Activated naive CD4-positive, alpha-beta T cell treated with anti-CD3 and anti-CD28 coated beads, Interleukin-2, amount 10 ng/mL, durations not matched to agents 7 days and 5 days (primary cell): ENCODE measurements around the gene FAT4.

Experiments used
- CTCF ChIA-PET: fragments of 350-600 bp; sonication (Branson Sonifier 250); formaldehyde crosslinking; loops from one replicate; lab custom pipeline; 2021; ENCODE audit warnings: antibody characterized with exemption; lab: Charles Lee
- DNase-seq: peaks from one replicate; pipeline ENCODE4 v3.0.0-alpha.2; 2020
- H3K27ac Mint-ChIP-seq: one replicate; pipeline ENCODE4 v1.8.0; 2021; ENCODE audit warnings: mild to moderate bottlenecking, moderate library complexity, mixed read lengths
- H3K27me3 Mint-ChIP-seq: one replicate; pipeline ENCODE4 v1.8.0; 2021; ENCODE audit warnings: mild to moderate bottlenecking, mixed read lengths
- H3K36me3 Mint-ChIP-seq: one replicate; pipeline ENCODE4 v1.8.0; 2021; ENCODE audit warnings: mixed read lengths
- H3K4me1 Mint-ChIP-seq: one replicate; pipeline ENCODE4 v1.8.0; 2021; ENCODE audit warnings: mixed read lengths
- H3K4me3 Mint-ChIP-seq: one replicate; pipeline ENCODE4 v1.8.0; 2021; ENCODE audit warnings: mild to moderate bottlenecking, moderate library complexity, mixed read lengths
- H3K9me3 Mint-ChIP-seq: one replicate; pipeline ENCODE4 v1.8.0; 2021; ENCODE audit warnings: mixed read lengths

Gene FAT4

GRCh38 chr4:125314676-125315575 is at the start of gene FAT4:
Gene FAT4, plus strand, starts transcription at chr4:125314955. Its CDS starts 1,457 bp downstream, at chr4:125316412.
- DNase-seq: peak; percentile 53
- CTCF ChIA-PET: interaction anchor here (1.5 to 1.9 kb wide), 2 partner anchors 10 to 12 kb away, joined by 3 to 5 read pairs; no protein-coding TSS in a partner anchor
- Mint-ChIP-seq H3K4me3 (peak within 1 kb of the TSS; percentile 79), H3K36me3 (no peaks in the 10 kb centered on the region), H3K9me3 (no peaks in the 10 kb centered on the region), H3K4me1 (peaks cover 36% of the 10 kb centered on the region), H3K27me3 (peaks cover 58% of the 10 kb centered on the region), H3K27ac (no peak within 1 kb of the TSS)

DNA sequence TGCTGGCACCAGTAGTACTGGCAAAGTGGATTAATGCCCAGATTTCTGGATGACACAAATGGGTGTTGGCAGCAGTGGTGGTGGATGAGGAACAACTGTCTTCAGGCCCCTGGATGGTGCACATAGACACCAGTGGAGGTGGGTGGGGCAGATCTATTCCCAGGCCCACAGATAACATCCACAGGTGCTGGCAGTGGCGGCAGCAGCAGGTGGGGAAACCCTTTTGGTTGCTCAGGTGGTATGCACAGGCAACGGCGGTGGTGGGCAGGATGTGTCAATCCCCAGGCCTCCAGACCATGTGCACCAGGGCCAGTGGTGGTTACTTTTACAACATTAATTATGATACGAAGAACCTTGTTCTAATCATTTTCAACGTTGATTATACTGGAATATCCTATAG is 48.9 kb upstream of the FAT4 start:
- CTCF ChIA-PET: no interaction called here
- Mint-ChIP-seq H3K27me3 (no peaks in the 10 kb centered on the region), H3K4me1 (no peaks in the 10 kb centered on the region), H3K9me3 (no peaks in the 10 kb centered on the region), H3K4me3 (no peak overlapping the region), H3K27ac (no peak overlapping the region), H3K36me3 (no peaks in the 10 kb centered on the region)
- DNase-seq: no peak

- CTCF ChIA-PET: no interaction called here
- no peak overlapping the region for H3K4me3 Mint-ChIP-seq
Measured at GRCh38 chr4:125266901-125267604, 47.7 kb upstream of the FAT4 start.

GRCh38 chr4:125267630-125268029 is 47.1 kb upstream of the FAT4 start:
- no peak for DNase-seq
- CTCF ChIA-PET: no interaction called here
- H3K4me1 Mint-ChIP-seq: no peaks in the 10 kb centered on the region
- H3K9me3 Mint-ChIP-seq: no peaks in the 10 kb centered on the region
- no peaks in the 10 kb centered on the region for H3K27me3 Mint-ChIP-seq
- H3K36me3 Mint-ChIP-seq: no peaks in the 10 kb centered on the region
- H3K27ac Mint-ChIP-seq: no peak overlapping the region
- H3K4me3 Mint-ChIP-seq: no peak overlapping the region

More at GRCh38 chr4:125266901-125267604, 47.7 kb upstream of the FAT4 start:
- Mint-ChIP-seq H3K27me3 (no peaks in the 10 kb centered on the region), H3K36me3 (no peaks in the 10 kb centered on the region), H3K4me1 (no peaks in the 10 kb centered on the region), H3K9me3 (no peaks in the 10 kb centered on the region), H3K27ac (no peak overlapping the region)
- DNase-seq: no peak

DNA sequence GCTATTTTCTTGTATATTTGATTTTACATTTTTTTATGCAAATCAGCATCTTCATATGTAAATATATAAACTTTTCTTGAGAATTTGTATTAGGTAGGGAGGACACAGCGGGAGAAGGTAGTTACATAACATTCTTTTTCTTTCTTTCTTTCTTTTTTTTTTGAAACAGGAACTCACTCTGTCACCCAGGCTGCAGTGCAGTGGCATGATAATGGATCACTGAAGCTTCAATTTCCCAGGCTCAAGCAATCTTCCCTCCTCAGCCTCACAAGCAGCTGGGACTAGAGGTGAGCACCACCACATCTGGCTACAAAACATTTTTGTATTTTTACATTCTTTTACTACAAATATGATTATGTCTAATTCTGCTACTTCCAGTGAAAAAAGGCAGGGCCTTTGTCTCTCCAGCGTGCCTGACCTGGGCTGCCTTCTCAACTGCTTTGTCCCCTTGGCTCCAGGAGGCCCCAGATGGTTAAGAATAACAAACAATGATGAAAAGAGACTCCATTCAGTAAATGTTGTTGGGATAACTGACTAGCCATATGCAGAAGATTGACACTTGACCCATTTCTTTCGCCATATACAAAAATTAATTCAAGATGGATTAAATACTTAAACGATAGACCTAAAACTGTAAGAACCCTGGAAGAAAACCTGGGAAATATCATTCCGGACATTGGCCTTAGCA is 46.5 kb upstream of the FAT4 start:
- Mint-ChIP-seq H3K4me1 (no peaks in the 10 kb centered on the region), H3K9me3 (no peaks in the 10 kb centered on the region), H3K27me3 (no peaks in the 10 kb centered on the region), H3K27ac (no peak overlapping the region), H3K36me3 (no peaks in the 10 kb centered on the region), H3K4me3 (no peak overlapping the region)
- CTCF ChIA-PET: no interaction called here
- DNase-seq: no peak

- Mint-ChIP-seq H3K27ac (no peak overlapping the region), H3K27me3 (no peaks in the 10 kb centered on the region), H3K4me3 (no peak overlapping the region), H3K9me3 (no peaks in the 10 kb centered on the region), H3K36me3 (no peaks in the 10 kb centered on the region), H3K4me1 (no peaks in the 10 kb centered on the region)
- no peak for DNase-seq
- CTCF ChIA-PET: no interaction called here
Measured at GRCh38 chr4:125276811-125277210, 37.9 kb upstream of the FAT4 start.

GRCh38 chr4:125277790-125278189 is 37.0 kb upstream of the FAT4 start:
- no peaks in the 10 kb centered on the region for H3K27me3 Mint-ChIP-seq
- H3K9me3 Mint-ChIP-seq: no peaks in the 10 kb centered on the region
- no peak overlapping the region for H3K4me3 Mint-ChIP-seq
- CTCF ChIA-PET: no interaction called here
- no peaks in the 10 kb centered on the region for H3K4me1 Mint-ChIP-seq
- H3K27ac Mint-ChIP-seq: no peak overlapping the region
- no peaks in the 10 kb centered on the region for H3K36me3 Mint-ChIP-seq
- DNase-seq: no peak

DNA sequence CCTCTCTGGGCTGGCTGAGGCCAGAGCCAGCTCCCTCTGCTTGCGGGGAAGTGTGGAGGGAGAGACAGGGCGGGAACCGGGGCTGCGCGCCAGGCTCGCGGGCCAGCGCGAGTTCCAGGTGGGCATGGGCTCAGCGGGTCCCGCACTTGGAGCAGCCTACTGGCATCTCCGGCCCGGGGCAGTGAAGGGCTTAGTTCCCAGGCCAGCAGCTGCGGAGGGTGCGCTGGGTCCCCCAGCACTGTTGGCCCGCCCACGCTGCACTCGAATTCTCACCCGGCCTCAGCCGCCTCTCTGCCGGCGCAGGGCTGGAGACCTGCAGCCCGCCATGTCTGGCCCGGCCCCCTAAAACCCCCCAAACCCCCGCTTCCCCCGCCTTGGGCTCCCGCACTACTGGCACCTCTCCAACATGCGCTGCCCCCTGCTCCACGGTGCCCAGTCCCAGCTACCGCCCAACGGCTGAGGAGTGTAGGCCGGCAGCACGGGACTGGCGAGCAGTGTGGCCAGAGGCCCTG is 33.8 kb upstream of the FAT4 start:
- no peaks in the 10 kb centered on the region for H3K9me3 Mint-ChIP-seq
- no peak overlapping the region for H3K27ac Mint-ChIP-seq
- no peak for DNase-seq
- CTCF ChIA-PET: no interaction called here
- no peak overlapping the region for H3K4me3 Mint-ChIP-seq
- H3K27me3 Mint-ChIP-seq: no peaks in the 10 kb centered on the region
- H3K4me1 Mint-ChIP-seq: no peaks in the 10 kb centered on the region
- H3K36me3 Mint-ChIP-seq: no peaks in the 10 kb centered on the region

DNA sequence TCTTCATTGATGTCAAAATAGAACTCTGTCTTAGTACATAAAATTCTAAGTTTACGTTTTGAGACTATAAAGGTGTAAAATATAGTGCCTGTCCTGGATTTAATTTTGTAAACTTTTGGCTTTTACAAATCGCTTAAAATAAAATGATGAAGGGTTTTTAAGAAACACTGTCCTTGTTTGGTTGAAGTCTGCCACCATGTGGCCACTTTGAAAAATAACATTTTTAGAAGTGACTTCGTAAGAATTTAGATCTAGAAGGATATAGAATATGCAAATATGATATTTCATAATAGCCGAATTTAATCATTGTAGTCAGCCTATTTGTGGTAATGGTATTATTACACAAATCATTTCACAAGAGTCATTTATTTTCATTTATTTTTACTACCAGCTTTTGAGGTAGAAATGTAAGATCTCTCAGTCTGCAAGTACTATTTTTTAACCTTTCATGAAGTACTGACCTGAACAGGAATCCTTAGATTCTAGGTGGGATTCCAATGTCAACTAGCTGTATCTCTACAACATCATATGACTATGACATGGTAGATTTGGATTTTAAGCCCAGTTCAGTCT is 31.0 kb upstream of the FAT4 start:
- CTCF ChIA-PET: interaction anchor here (0.7 to 2.1 kb wide), 6 partner anchors 8 to 950 kb away, joined by 3 to 26 read pairs (median 4); no protein-coding TSS in a partner anchor
- DNase-seq: no peak
- Mint-ChIP-seq H3K4me1 (no peaks in the 10 kb centered on the region), H3K27ac (no peak overlapping the region), H3K4me3 (no peak overlapping the region), H3K36me3 (no peaks in the 10 kb centered on the region), H3K9me3 (no peaks in the 10 kb centered on the region), H3K27me3 (no peaks in the 10 kb centered on the region)

- CTCF ChIA-PET: no interaction called here
- Mint-ChIP-seq H3K27ac (no peak overlapping the region), H3K4me1 (no peaks in the 10 kb centered on the region), H3K36me3 (no peaks in the 10 kb centered on the region), H3K27me3 (no peaks in the 10 kb centered on the region), H3K9me3 (no peaks in the 10 kb centered on the region), H3K4me3 (no peak overlapping the region)
- no peak for DNase-seq
Measured at GRCh38 chr4:125297116-125297515, 17.6 kb upstream of the FAT4 start.

GRCh38 chr4:125303058-125303457 is 11.7 kb upstream of the FAT4 start:
- H3K27ac Mint-ChIP-seq: no peak overlapping the region
- H3K4me3 Mint-ChIP-seq: no peak overlapping the region
- H3K27me3 Mint-ChIP-seq: no peaks in the 10 kb centered on the region
- DNase-seq: no peak
- no peaks in the 10 kb centered on the region for H3K4me1 Mint-ChIP-seq
- no peaks in the 10 kb centered on the region for H3K36me3 Mint-ChIP-seq
- H3K9me3 Mint-ChIP-seq: no peaks in the 10 kb centered on the region
- CTCF ChIA-PET: no interaction called here

- no peaks in the 10 kb centered on the region for H3K4me1 Mint-ChIP-seq
- no peaks in the 10 kb centered on the region for H3K36me3 Mint-ChIP-seq
- H3K27me3 Mint-ChIP-seq: no peaks in the 10 kb centered on the region
- no peaks in the 10 kb centered on the region for H3K9me3 Mint-ChIP-seq
- CTCF ChIA-PET: no interaction called here
- DNase-seq: no peak
- no peak overlapping the region for H3K27ac Mint-ChIP-seq
- H3K4me3 Mint-ChIP-seq: no peak overlapping the region
Measured at GRCh38 chr4:125303821-125304220, 10.9 kb upstream of the FAT4 start.

DNA sequence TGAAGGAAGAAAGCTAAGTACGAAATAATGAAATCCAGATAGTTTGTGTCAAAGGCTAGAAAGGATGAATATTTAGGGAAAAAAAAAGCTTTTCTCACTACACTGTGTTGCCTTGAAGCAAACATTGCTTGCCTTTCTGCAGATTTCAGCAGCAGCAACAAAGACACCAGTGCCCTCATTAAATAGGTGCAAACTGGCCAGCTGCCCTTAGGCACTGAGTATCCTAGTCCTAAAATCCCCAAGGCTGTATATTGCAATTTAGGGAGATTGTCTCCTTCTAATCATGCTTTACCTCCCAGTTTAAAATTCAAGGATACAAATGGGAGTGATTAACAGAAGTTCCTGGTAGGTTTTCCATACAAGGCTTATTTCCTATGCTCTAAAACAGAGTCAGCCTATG is 8.6 kb upstream of the FAT4 start:
- no peak for DNase-seq
- Mint-ChIP-seq H3K27ac (no peak overlapping the region), H3K4me1 (no peaks in the 10 kb centered on the region), H3K4me3 (no peak overlapping the region), H3K9me3 (no peaks in the 10 kb centered on the region), H3K27me3 (no peaks in the 10 kb centered on the region), H3K36me3 (no peaks in the 10 kb centered on the region)
- CTCF ChIA-PET: no interaction called here

- Mint-ChIP-seq H3K4me3 (no peak overlapping the region), H3K4me1 (no peaks in the 10 kb centered on the region)
- CTCF ChIA-PET: no interaction called here
Measured at GRCh38 chr4:125306533-125306932, 8.2 kb upstream of the FAT4 start.

More at GRCh38 chr4:125306533-125306932, 8.2 kb upstream of the FAT4 start:
- DNase-seq: no peak
- H3K27me3 Mint-ChIP-seq: peaks cover 2% of the 10 kb centered on the region
- no peak overlapping the region for H3K27ac Mint-ChIP-seq
- H3K9me3 Mint-ChIP-seq: no peaks in the 10 kb centered on the region
- no peaks in the 10 kb centered on the region for H3K36me3 Mint-ChIP-seq
